Kidney tubule cell (primary cell): ENCODE data around the gene CATSPER3.

Experiments used
- DNase-seq: peaks from one replicate; pipeline ENCODE4 v3.0.0-alpha.2; 2018; ENCODE audit warnings: low spot score

CATSPER3 gene

GRCh38 chr5:135010502-135011354, 43.0 kb downstream of the CATSPER3 start:
- no peak for DNase-seq

GRCh38 chr5:135011355-135012032, 43.8 kb downstream of the CATSPER3 start:
- no peak for DNase-seq

- no peak for DNase-seq
Measured at GRCh38 chr5:135012033-135012588, 44.4 kb downstream of the CATSPER3 start.

GRCh38 chr5:135012951-135013391, 45.3 kb downstream of the CATSPER3 start:
- DNase-seq: no peak

GRCh38 chr5:135013445-135013844, 45.7 kb downstream of the CATSPER3 start:
- no peak for DNase-seq

- no peak for DNase-seq
Measured at GRCh38 chr5:135013947-135014570, 46.4 kb downstream of the CATSPER3 start.

GRCh38 chr5:135015942-135016341, 48.2 kb downstream of the CATSPER3 start:
- DNase-seq: no peak

- DNase-seq: no peak
Measured at GRCh38 chr5:135016861-135017290, 49.2 kb downstream of the CATSPER3 start.

- no peak for DNase-seq
Measured at GRCh38 chr5:135018457-135018856, 50.8 kb downstream of the CATSPER3 start.

GRCh38 chr5:135019314-135019713, 51.6 kb downstream of the CATSPER3 start:
- DNase-seq: no peak

- no peak for DNase-seq
Measured at GRCh38 chr5:135020111-135020895, 52.6 kb downstream of the CATSPER3 start.

- peak; percentile 72 for DNase-seq
Measured at GRCh38 chr5:135024956-135025729, 57.4 kb downstream of the CATSPER3 start.

GRCh38 chr5:135025730-135026644, 58.3 kb downstream of the CATSPER3 start:
- DNase-seq: no peak

- no peak for DNase-seq
Measured at GRCh38 chr5:135026645-135027265, 59.0 kb downstream of the CATSPER3 start.

- DNase-seq: no peak
Measured at GRCh38 chr5:135027266-135027696, 59.6 kb downstream of the CATSPER3 start.

- DNase-seq: no peak
Measured at GRCh38 chr5:135027697-135028615, 60.2 kb downstream of the CATSPER3 start.

- DNase-seq: no peak
Measured at GRCh38 chr5:135028791-135029476, 61.2 kb downstream of the CATSPER3 start.
